Jurkat, Clone E6-1 (cell line): ENCODE data around the gene MED27.

Source experiments
- DNase-seq: peaks from one replicate; pipeline ENCODE4 v3.0.0-alpha.2; 2011; ENCODE audit warnings: low read depth, low spot score
- H3K4me3 ChIP-seq: 2 replicates; pipeline ENCODE4 v1.5.1; 2011; ENCODE audit warnings: mild to moderate bottlenecking, low read length, control low read depth, moderate library complexity

Gene MED27

DNA sequence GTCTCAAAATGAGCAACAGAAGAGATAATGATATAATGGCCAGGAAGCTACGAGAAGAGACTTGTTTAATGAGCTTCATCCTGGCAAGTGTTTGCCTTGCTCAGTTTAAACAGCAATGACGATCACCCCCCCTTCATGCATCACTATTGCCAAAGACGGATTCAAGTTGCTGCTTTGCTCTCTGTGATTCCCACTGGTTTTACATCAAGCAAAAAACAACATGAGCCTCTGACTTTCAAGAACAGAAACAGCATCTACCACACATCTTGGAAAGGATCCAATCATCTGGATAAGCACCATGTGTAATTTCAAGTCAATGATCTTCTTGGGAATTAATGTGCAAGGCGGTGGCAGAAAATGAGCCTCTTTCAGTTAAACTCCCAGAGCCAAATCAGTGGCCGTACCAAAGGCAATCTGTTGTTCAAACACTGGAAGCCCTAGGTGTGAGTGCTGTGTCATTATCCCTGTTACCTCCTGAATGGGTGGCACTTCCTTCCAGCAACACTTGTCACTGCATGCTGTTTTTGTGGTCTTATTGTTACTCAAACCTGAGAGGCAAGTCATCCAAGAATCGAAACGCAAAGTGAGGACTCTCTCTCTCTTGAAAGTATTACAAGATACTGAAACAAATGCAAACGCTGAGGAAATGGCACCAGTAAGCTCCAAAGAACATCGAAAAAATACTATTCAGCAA lies 72.8 kb downstream of the MED27 start:
- H3K4me3 ChIP-seq = no peak overlapping the region
- DNase-seq = peak; percentile 16

DNA sequence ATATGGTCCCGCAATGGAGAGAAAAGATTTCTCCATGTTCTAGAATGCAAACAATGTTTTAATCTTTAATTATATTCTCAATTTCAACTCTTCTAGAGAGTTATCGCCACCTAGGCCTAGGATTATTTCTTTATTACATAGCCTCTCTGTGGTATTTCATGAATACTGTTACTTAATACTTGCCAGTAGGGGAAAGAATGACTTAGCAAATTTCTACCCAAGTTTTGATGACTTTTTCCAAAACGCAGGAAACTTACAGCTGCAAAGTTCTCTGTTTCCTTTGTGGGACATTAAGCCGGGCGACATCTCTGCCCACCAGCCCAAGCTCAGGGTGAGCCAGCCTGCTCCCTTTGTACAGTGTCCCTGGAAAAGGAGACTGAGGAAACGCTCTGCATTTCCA lies 73.8 kb downstream of the MED27 start:
- DNase-seq = no peak
- no peak overlapping the region for H3K4me3 ChIP-seq

- no peak for DNase-seq
- H3K4me3 ChIP-seq = no peak overlapping the region
Measured at GRCh38 chr9:132004323-132004722, 75.3 kb downstream of the MED27 start.

- no peak for DNase-seq
- no peak overlapping the region for H3K4me3 ChIP-seq
Measured at GRCh38 chr9:132003896-132004295, 75.8 kb downstream of the MED27 start.

DNA sequence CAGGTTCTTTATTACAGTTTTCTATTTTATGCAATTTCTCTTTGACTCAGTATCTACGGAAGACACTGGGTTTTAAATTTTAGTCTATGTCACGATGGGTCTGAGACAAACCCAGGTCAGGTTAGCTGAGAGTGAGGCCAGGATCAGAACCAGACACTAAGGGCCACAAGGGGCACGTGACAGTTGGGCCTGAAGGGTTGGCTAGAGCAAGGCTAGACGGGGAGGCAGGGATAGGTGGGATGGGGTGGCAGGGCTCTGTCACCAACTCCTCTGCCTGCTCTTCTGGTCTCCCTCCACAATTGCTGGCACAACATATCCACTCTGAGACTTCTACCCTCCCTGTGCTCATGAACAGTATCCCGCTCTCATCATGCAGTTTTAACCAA lies 76.4 kb downstream of the MED27 start:
- DNase-seq = no peak
- H3K4me3 ChIP-seq = no peak overlapping the region

DNA sequence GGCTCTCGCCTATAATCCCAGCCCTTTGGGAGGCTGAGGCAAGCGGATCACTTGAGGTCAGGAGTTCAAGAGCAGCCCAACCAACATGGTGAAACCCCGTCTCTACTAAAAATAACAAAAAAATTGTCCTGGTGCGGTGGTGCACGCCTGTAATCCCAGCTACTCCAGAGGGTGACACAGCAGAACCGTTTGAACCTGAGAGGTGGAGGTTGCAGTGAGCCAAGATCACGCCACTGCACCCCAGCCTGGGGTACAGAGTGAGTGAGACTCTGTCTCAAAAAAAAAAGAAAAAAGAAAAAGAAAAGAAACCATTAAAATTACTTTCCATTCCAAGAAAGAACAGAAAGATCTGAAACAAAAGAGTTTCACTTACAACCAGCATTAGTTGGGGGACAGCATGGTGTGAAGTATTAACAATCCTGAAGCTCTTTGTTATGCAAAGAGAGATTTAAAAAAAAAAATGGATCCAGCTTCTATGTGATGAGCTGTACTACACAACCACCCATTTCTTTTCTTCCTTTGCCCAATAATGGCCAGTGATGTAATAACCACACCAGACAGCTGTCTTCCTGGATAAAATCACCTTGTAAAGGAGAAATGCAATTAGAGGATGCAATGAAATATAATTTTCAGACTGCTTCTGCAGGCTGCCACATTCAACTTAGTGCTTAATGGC lies 76.9 kb downstream of the MED27 start:
- no peak overlapping the region for H3K4me3 ChIP-seq
- no peak for DNase-seq

DNA sequence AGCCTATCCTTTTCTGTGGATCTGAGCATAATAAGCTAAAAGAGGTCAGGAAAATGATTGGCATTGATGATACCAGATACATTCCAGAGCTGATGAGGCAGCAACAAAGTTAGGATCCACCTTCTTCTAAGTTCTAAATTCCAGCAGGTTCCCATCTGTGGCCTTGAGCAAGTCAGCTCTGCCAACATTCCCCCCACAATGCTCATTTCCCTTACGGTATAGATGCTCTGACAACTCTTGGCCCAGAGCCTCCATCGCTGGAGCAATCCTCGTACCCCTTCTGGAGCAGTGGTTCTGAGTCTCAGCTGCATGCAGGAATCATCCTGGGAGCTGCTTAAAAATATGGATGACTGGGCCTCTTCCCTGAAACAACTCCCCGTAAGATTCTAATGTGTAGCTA lies 78.1 kb downstream of the MED27 start:
- no peak for DNase-seq
- H3K4me3 ChIP-seq = no peak overlapping the region

DNA sequence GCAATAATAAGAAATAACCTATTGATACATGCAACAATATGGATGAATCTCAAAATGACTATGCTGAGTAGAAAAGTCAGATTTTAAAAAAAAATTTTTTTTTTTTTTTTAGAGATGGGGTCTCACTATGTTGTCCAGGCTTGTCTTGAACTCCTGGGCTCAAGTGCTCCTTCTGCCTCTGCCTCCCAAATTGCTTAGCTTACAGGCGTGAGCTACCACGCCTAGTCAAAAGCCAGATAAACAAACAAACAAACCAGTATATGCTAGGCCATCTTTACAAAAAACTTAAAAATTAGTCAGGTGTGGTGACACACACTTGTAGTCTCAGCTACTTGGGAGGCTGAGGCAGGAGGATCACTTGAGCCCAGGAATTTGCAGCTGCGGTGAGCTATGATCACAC lies 79.0 kb downstream of the MED27 start:
- no peak overlapping the region for H3K4me3 ChIP-seq
- DNase-seq = no peak

GRCh38 chr9:131999692-132000551 lies 79.7 kb downstream of the MED27 start:
- no peak for DNase-seq
- H3K4me3 ChIP-seq = no peak overlapping the region

DNA sequence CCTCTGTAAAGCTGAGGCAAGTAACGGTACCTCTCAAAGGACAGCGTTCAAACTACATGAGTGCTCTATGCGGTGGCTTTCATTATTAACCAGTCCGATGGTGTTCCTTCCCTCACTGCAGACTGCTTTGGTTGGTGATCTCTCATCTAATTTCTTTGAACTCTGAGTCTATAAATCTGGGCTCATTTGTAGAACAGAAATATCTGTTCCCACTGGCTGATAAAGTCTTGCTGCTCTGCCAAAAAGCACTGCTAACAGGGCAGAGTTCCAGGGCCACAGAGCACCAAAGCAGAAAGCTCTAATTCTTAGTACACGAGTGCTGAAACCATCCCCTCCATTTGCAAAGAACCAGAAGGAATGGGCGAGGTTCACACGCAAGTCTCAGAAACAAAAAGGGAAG lies 81.9 kb downstream of the MED27 start:
- DNase-seq = no peak
- H3K4me3 ChIP-seq = no peak overlapping the region

DNA sequence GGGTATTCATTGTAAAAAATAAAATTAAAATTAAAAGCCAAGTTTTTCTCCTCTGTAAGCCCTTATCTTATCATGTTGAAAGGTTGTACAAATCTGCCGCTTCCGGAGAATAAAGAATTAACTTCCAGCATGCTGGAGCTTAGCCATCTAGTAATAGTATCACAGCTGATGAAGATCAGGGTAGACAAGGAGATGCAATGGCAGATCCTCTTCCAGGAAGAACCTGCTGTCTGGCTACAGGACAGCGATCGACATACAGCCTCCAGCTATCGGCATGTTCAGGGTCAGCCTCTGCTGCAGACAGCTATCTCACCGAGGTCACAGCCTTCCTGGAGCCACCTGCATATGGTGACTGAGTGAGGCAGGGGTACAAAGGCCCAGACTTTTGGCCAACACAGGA lies 82.6 kb downstream of the MED27 start:
- H3K4me3 ChIP-seq = no peak overlapping the region
- no peak for DNase-seq

GRCh38 chr9:131995382-131995781 lies 84.3 kb downstream of the MED27 start:
- no peak for DNase-seq

DNA sequence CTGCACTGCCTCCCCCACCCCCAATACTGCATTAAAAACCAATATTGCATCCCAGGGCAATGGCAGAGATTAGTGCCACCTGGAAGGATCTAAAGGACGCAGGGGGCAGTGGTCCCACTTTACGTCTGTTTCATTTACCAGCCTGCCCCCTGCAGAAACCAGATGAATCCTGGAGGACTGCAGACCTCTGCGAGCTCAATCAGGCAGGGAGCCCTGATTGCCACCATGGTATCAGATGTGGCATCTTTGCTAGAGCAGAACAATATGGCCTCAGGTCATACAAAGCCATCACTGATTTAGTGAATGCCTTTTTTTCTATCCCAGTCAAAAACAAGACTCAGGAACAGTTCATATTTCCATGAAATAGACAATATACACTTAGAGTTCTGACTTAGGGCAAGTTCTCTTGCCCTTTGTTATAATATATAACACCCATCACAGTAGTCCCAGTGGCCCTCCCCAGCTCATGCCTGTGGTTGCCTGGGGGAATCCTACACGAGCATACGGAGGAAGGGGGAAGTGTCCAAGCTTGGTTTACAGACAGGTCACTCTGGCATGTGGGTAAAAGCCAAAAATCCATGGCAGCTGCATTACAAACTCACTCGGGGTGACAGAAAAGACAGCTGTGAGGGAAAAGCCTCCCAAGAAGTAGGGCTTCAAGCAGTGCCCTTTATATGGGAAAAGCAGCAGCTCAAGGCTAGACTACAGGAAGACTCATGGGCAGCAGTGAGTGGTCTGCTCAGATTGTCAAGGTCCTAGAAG lies 85.1 kb downstream of the MED27 start:
- no peak overlapping the region for H3K4me3 ChIP-seq
- no peak for DNase-seq

More at GRCh38 chr9:131995382-131995781, 84.3 kb downstream of the MED27 start:
- H3K4me3 ChIP-seq = no peak overlapping the region

- no peak overlapping the region for H3K4me3 ChIP-seq
- no peak for DNase-seq
Measured at GRCh38 chr9:131992906-131993657, 86.6 kb downstream of the MED27 start.

GRCh38 chr9:131987232-131987631 lies 92.4 kb downstream of the MED27 start:
- no peak for DNase-seq
- H3K4me3 ChIP-seq = no peak overlapping the region

DNA sequence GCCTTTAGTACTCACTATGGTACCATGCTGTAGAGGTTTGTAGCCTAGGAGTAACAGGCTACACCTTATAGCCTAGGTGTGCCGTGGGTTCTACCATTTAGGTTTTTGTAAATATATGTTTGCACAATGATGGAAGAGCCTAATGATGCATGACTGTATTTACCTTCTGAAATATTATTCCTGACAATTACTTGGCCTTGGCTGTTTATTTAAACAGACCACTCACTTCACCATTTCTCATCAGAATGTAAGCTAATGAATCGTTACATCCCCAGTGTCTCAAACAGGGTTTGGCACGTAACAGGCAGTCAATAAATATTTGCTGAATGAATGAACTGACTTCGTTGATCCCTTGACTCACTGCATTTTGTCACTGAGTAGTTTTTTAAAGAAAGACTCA lies 93.1 kb downstream of the MED27 start:
- no peak for DNase-seq
- no peak overlapping the region for H3K4me3 ChIP-seq

DNA sequence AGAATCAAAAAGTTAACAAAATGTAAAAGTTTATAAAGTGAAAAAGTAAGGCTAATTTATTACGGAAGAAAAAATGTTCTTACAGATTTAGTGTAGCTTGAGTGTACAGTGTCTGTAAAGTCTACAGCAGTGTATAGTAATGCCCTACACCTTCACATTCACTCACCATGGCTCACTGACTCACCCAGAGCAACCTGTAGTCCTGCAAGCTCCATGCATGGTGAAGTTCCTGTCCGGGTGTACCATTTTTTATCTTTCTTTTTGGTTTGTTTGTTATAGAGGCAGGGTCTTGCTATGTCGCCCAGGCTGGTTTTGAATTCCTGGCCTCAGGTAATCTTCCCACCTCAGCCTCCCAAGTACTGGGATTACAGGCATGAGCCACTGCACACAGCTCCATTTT lies 93.6 kb downstream of the MED27 start:
- no peak overlapping the region for H3K4me3 ChIP-seq
- DNase-seq = no peak

- no peak overlapping the region for H3K4me3 ChIP-seq
- no peak for DNase-seq
Measured at GRCh38 chr9:131984564-131984963, 95.1 kb downstream of the MED27 start.
